ENCODE data around the gene P4HTM.

- TF ChIP-seq POLR2A (IDR thresholded peaks at IDR 0.05) (no peak), CTCF (IDR thresholded peaks at IDR 0.05) (peak in 1 of 2 donors; percentile 64), POLR2AphosphoS5 (IDR thresholded peaks at IDR 0.05) (no peak)
Observed at GRCh38 chr3:49013738-49014660, 24.0 kb downstream of the P4HTM start.
